Sigmoid colon (tissue), 7 donors: ENCODE results near the gene SAMHD1. TPM values are rescaled to one million over a fixed set of nuclear protein-coding genes. Genes with fewer than 3 reads are reported as not detected.

Experiments used
- DNase-seq: peaks from one replicate; pipeline ENCODE4 v3.0.0-alpha.2; 2019
- H3K27ac ChIP-seq, 4 donors: fragments of 200-600 bp; sonication (generic); one replicate each; pipeline ENCODE4 v1.5.1; 2016 to 2019; ENCODE audit warnings: mild to moderate bottlenecking in 1 of 4
- H3K27me3 ChIP-seq, 3 donors: fragments of 200-600 bp; sonication (generic); one replicate each; pipeline ENCODE4 v1.5.1; 2019; ENCODE audit warnings: mild to moderate bottlenecking in 1 of 3
- H3K36me3 ChIP-seq, 4 donors: fragments of 200-600 bp; sonication (generic); one replicate each; pipeline ENCODE4 v1.5.1; 2016 to 2019
- H3K4me1 ChIP-seq, 4 donors: fragments of 200-600 bp; sonication (generic); one replicate each; pipeline ENCODE4 v1.5.1; 2017 to 2019
- H3K4me3 ChIP-seq, 4 donors: fragments of 200-600 bp; sonication (generic); one replicate each; pipeline ENCODE4 v1.5.1; 2017 to 2019; ENCODE audit warnings: mild to moderate bottlenecking in 2 of 4, moderate library complexity in 1 of 4
- H3K9me3 ChIP-seq, 4 donors: fragments of 200-600 bp in 3 of 4; sonication (generic) in 3 of 4; one replicate each; pipeline versions ENCODE4 v1.5.1 to v1.6.1; 2013 to 2019
- EP300 ChIP-seq, 4 donors: sonication (generic); formaldehyde crosslinking; IDR thresholded peaks; one replicate each; pipeline ENCODE4 v1.6.1; 2017; ENCODE audit warnings: antibody characterized with exemption in 4 of 4
- POLR2A ChIP-seq, 2 donors: fragments of 450-650 bp; IDR thresholded peaks; one replicate each; pipeline ENCODE4 v1.6.1; 2016; ENCODE audit warnings: antibody characterized with exemption in 2 of 2, mild to moderate bottlenecking in 2 of 2, moderate library complexity in 2 of 2
- POLR2AphosphoS5 ChIP-seq, 4 donors: sonication (generic); formaldehyde crosslinking; IDR thresholded peaks; one replicate each; pipeline ENCODE4 v1.6.1; 2017; ENCODE audit warnings: antibody characterized with exemption in 4 of 4
- WGBS, 2 donors: extraction: QIAGEN DNeasy Blood & Tissue Kit; methylation state at CpG; one replicate each; pipeline ENCODE4 v1.1.7; 2013; 5-methylcytosine and 5-hydroxymethylcytosine counted together
- intact Hi-C: fragments of 100-400 bp; cut with DNase I; formaldehyde crosslinking; loops from one replicate; pipeline ENCODE4 v1.15.1; 2023
- polyA plus RNA-seq, 3 donors: library from polyadenylated mRNA; stranded (reverse); fragments of 200-250 nt; gene quantifications; one replicate each; pipeline ENCODE4 v1.2.3, GENCODE V29; 2013
- total RNA-seq, 4 donors: library from RNA; depleted of rRNA; stranded (reverse); fragments of >200 nt; gene quantifications; one replicate each; pipeline ENCODE4 v1.1.0, GENCODE V29; 2016
- TF ChIP-seq, protein P1 (sequence below), 4 experiments: fragments of 450-650 bp in 3 of 4; fragments of 200-600 bp in 1 of 4; IDR thresholded peaks; one replicate each; pipeline ENCODE4 v1.5.1; 2016 to 2019; ENCODE audit warnings: antibody characterized with exemption in 4 of 4, mild to moderate bottlenecking in 3 of 4, moderate library complexity in 2 of 4
- donor health status: healthy with polysubstance abuse.
- donor health status: Bipolar disorder and iron deficiency.
- donor health status: healthy.

The SAMHD1 gene
- total and polyA plus RNA-seq, 7 donors: 27.0 to 179 (median 89.6) TPM

DNA sequence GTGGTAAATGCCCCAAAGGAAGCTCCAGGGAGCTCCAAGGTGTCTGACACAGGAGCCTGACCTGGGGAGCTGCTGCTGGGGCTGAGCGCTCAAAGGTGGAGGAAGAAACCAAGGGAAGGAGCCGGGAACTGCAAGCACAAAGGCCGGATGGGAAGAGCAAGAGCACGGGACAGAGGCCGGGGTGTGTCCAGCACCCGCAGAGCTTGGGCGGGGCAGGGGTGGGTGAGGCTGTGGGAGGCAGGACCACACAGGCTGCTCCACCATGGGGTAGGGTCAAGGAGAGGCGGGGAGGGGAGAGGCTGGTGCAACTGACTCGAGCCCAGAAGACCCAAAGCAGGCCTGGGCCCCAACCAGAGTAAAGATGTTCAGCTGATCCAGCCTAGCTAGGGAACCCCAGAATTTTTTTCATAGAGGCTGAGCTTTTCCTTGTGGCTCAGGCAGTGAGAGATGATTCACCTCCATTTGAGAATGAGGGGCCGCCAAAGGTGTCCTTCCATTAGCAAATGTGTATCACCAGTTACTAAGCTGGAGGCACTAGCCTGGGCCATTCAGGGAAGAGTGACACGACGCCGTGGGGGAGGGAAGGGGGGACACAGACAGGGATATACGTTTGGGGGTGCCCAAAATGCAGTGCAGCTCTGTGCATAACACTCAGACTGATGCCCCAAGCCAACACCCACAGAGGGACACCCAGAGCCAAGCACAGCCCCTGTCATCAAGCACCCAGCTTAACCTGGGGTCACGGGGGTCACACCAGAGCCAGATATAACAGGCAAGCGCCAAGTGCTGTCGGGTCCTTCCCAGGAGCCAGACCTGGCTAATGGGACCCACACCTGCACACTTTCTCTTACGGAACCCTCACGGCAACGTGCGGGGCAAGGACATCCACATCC is 96.9 kb downstream of the SAMHD1 start:
- TF ChIP-seq POLR2AphosphoS5 (IDR thresholded peaks at IDR 0.05) (no peak), POLR2A (IDR thresholded peaks at IDR 0.05) (no peak), EP300 (IDR thresholded peaks at IDR 0.05) (no peak)
- TF ChIP-seq, protein P1, sequence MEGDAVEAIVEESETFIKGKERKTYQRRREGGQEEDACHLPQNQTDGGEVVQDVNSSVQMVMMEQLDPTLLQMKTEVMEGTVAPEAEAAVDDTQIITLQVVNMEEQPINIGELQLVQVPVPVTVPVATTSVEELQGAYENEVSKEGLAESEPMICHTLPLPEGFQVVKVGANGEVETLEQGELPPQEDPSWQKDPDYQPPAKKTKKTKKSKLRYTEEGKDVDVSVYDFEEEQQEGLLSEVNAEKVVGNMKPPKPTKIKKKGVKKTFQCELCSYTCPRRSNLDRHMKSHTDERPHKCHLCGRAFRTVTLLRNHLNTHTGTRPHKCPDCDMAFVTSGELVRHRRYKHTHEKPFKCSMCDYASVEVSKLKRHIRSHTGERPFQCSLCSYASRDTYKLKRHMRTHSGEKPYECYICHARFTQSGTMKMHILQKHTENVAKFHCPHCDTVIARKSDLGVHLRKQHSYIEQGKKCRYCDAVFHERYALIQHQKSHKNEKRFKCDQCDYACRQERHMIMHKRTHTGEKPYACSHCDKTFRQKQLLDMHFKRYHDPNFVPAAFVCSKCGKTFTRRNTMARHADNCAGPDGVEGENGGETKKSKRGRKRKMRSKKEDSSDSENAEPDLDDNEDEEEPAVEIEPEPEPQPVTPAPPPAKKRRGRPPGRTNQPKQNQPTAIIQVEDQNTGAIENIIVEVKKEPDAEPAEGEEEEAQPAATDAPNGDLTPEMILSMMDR (IDR thresholded peaks at IDR 0.05): no peak
- peaks cover 0 to 86% (median 85%) of the 10 kb centered on the region in 4 donors for H3K4me1 ChIP-seq
- no peaks in the 10 kb centered on the region for H3K27me3 ChIP-seq
- no peak for DNase-seq
- no peaks in the 10 kb centered on the region for H3K9me3 ChIP-seq
- H3K4me3 ChIP-seq: no peak overlapping the region
- 56 to 73% methylated on average over 21 of the region's 21 CpGs for WGBS, 2 donors
- H3K36me3 ChIP-seq: peaks cover 0 to 3% (median 0%) of the 10 kb centered on the region in 4 donors
- H3K27ac ChIP-seq: peak overlapping the region; percentile 95 to 99 (median 98)
- intact Hi-C loops: no loop called here

DNA sequence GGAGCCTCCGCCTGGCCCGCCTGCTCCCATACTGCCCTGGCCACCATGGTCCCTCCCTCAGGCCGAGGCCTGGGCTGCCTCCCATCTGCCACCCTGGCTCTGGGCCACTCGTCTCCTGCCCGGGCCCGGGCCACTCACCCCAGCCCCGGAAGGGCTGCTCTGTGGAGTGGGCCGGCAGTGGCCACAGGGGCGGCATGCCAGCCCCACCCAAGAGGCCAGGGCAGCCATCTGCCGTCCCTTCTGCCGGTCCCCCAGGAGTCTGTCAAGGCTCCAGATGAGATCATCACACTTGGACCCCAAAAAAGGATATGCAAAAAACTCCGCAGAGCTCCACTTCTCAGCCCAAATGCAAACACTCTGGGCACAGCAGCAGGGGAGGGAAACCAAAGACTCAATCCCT is 99.3 kb downstream of the SAMHD1 start:
- Histone ChIP-seq H3K4me1 (peaks cover 0 to 88% (median 86%) of the 10 kb centered on the region in 4 donors), H3K4me3 (peak overlapping the region in 2 of 4 donors; percentile 15 to 38), H3K27me3 (no peaks in the 10 kb centered on the region), H3K27ac (peak overlapping the region; percentile 95 to 99 (median 98)), H3K36me3 (peaks cover 0 to 3% (median 0%) of the 10 kb centered on the region in 4 donors), H3K9me3 (no peaks in the 10 kb centered on the region)
- intact Hi-C loops: no loop called here
- TF ChIP-seq, protein P1 (IDR thresholded peaks at IDR 0.05): no peak
- no peak for TF ChIP-seq POLR2AphosphoS5 (IDR thresholded peaks at IDR 0.05)
- no peak for DNase-seq
- WGBS, 2 donors: 72 to 79% methylated on average over 12 of the region's 12 CpGs

DNA sequence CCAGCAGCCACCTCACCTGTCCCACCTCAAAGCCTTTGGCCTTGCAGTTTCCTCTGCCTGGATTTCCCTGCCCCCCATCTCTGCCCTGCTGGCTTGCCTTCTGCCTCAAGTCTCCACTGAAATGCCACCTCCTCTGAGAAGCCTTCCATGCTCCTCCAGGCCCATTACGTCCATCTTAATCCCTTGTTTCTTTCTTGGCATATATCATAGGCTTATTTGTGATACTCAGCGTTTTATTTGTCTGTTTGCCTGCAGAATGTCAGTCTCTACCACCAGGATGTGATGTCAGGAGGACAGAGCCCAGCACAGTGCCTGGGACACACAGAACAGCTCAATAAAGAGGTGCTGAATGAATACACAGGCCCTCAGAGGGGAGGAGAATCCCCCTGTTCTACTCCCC is 100.0 kb downstream of the SAMHD1 start:
- Histone ChIP-seq H3K27ac (peak overlapping the region; percentile 95 to 99 (median 98)), H3K4me3 (peak overlapping the region in 1 of 4 donors; percentile 38), H3K4me1 (peaks cover 0 to 87% (median 85%) of the 10 kb centered on the region in 4 donors), H3K9me3 (no peaks in the 10 kb centered on the region), H3K36me3 (peaks cover 0 to 3% (median 0%) of the 10 kb centered on the region in 4 donors), H3K27me3 (no peaks in the 10 kb centered on the region)
- TF ChIP-seq, protein P1 (IDR thresholded peaks at IDR 0.05): no peak
- TF ChIP-seq EP300 (IDR thresholded peaks at IDR 0.05): no peak
- no peak for TF ChIP-seq POLR2AphosphoS5 (IDR thresholded peaks at IDR 0.05)
- TF ChIP-seq POLR2A (IDR thresholded peaks at IDR 0.05): no peak
- no peak for DNase-seq
- WGBS, 2 donors: 83 to 91% methylated on average over 2 of the region's 2 CpGs
- intact Hi-C loops: no loop called here

DNA sequence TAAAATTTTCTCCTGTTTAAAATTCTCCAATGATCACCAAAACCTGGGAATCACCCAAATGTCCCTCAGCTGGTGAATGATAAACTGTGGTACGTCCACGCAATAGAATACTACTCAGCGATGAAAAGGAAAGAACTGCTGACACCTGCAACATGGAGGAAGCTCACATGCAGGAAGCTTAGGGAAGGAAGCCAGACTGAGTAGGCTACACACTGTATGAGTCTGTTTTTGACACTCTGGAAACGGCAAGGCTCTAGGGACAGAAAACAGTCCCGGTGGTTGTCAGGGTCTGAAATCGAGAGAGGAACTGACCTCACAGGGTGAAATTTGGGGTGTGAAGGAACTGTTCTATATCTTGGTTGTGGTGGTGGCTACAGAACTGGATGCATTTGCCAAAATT is 100.7 kb downstream of the SAMHD1 start:
- WGBS, 2 donors: 89 to 94% methylated on average over 6 of the region's 6 CpGs
- H3K4me3 ChIP-seq: no peak overlapping the region
- no peak for TF ChIP-seq POLR2A (IDR thresholded peaks at IDR 0.05)
- TF ChIP-seq, protein P1 (IDR thresholded peaks at IDR 0.05): no peak
- no peak for TF ChIP-seq EP300 (IDR thresholded peaks at IDR 0.05)
- TF ChIP-seq POLR2AphosphoS5 (IDR thresholded peaks at IDR 0.05): no peak
- no peaks in the 10 kb centered on the region for H3K9me3 ChIP-seq
- H3K4me1 ChIP-seq: peaks cover 0 to 87% (median 85%) of the 10 kb centered on the region in 4 donors
- peaks cover 0 to 3% (median 0%) of the 10 kb centered on the region in 4 donors for H3K36me3 ChIP-seq
- peak overlapping the region in 3 of 4 donors; percentile 95 to 99 (median 99) for H3K27ac ChIP-seq
- DNase-seq: no peak
- intact Hi-C loops: no loop called here
- H3K27me3 ChIP-seq: no peaks in the 10 kb centered on the region
